GDM1 (cell line): Measurements from ENCODE around the gene ALPG.
"Not testable (repeated sequence)": the region's sequence is repeated elsewhere in the genome, so short reads cannot be mapped to it uniquely, and the experiment has no call there.

ENCODE experiments used
- DNase-seq: peaks from one replicate; lab custom pipeline; 2025; lab: John Stamatoyannopoulos, UW

ALPG gene

DNA sequence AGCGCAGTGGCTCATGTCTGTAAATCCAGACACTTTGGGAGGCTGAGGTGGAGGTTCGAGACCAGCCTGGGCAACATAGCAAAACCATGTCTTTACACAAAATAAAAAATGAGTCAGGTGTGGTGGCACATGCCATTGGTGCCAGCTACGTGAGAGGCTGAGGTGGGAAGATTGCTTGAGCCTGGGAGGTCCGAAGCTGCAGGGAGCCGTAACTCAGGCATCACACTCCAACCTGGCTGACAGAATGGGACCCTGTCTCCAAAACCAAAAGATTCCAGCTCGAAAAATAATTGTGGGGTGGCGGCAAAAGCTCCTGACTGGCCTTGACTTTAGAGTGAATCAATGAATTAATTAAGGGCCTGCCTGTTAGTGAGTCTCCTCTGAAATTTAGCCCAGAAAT is 29.3 kb upstream of the ALPG start:
- DNase-seq = no peak

DNA sequence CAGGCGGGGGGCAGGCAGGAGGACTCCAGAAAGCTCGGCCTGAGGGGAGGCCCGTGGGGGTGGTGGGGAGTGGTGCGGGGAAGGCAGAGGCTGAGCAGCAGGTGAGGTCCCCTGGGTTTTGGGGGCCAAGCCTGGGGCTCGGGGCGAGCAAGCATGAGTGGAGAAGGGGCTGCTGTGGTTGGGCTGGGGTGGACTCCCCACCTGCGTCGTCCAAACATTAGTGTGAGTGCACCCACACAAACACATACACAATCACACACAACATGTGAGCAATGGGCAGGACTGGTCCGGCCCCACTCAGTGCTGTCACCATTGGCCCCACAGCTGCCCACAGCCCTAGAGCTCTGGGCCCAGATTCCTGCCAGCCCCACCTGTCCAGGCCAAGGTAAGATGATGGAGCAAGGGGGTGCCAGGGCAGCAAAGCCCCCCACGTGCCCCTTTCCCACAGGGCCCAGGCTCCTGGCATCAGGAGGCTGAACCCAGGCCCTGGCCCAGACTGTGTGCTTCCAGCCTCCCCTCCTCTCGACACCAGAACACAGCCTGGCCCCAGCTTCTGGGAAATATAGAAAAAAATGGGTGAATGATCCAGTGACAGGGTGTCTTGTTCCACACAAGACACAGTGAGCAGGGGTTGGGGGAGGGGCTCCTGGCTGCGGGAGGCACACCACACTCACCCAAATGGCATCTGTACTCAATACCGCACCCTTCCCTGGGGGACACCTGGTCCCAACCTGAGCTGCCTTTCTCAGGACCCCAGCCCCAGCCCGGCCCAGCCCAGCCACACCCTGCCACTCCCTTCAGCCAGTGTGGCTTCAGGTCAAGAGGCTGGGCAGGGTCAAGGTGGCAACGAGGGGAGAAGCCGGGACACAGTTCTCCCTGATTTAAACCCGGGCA is 28.6 kb upstream of the ALPG start:
- no peak for DNase-seq

DNA sequence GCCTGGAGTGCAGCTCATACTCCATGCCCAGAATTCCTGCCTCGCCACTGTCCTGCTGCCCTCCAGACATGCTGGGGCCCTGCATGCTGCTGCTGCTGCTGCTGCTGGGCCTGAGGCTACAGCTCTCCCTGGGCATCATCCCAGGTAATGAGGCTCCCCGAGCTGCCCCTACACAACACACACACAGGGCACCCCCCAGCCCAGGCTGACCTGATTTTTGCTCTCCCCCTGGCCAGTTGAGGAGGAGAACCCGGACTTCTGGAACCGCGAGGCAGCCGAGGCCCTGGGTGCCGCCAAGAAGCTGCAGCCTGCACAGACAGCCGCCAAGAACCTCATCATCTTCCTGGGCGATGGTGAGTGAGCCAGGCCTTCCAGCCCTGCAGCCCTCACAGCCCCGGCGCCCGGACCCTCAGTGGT is 27.9 kb upstream of the ALPG start, which contains the start of gene ALPP:
ALPP (plus strand) TSS at position 17 of the 417 bp plus-strand sequence; CDS start at position 69, 52 bp downstream.
- DNase-seq = not testable (repeated sequence)

DNA sequence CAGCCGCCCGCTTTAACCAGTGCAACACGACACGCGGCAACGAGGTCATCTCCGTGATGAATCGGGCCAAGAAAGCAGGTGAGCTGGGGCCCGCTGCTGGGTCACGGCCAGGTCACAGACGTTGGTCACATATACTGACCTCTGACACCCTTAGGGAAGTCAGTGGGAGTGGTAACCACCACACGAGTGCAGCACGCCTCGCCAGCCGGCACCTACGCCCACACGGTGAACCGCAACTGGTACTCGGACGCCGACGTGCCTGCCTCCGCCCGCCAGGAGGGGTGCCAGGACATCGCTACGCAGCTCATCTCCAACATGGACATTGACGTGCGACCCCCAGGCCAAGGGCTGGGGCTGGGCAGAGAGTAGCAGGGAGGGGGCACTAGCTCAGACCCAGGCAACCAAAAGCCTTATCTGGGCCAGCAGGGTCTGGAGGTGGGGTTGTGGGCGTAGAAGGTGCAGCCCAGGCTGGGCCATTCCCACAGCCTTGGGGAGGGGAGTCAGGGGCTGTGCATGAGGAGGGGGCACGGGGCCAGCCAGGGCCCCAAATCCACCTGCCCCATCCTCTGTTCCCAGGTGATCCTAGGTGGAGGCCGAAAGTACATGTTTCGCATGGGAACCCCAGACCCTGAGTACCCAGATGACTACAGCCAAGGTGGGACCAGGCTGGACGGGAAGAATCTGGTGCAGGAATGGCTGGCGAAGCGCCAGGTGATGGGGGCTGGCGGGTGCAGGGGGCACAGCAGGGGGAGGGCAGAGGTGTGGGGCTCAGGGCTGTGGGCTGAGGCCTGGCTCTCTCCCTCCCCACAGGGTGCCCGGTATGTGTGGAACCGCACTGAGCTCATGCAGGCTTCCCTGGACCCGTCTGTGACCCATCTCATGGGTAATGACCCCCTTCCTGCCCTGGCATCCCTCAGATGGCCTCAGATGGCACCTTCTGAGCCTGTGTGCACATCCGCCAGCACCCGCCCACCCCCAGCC is 26.7 kb upstream of the ALPG start:
- not testable (repeated sequence) for DNase-seq

DNA sequence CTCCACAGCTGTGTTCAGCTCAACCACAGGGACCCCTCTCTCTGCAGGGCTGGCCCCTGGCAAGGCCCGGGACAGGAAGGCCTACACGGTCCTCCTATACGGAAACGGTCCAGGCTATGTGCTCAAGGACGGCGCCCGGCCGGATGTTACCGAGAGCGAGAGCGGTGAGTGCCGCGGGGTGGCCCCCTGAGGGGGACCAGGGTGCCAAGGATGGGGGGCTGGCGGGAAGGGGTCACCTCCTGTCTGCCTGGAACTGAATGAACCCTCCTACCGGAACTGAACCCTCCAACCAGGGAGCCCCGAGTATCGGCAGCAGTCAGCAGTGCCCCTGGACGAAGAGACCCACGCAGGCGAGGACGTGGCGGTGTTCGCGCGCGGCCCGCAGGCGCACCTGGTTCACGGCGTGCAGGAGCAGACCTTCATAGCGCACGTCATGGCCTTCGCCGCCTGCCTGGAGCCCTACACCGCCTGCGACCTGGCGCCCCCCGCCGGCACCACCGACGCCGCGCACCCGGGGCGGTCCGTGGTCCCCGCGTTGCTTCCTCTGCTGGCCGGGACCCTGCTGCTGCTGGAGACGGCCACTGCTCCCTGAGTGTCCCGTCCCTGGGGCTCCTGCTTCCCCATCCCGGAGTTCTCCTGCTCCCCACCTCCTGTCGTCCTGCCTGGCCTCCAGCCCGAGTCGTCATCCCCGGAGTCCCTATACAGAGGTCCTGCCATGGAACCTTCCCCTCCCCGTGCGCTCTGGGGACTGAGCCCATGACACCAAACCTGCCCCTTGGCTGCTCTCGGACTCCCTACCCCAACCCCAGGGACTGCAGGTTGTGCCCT is 25.2 kb upstream of the ALPG start:
- not testable (repeated sequence) for DNase-seq

DNA sequence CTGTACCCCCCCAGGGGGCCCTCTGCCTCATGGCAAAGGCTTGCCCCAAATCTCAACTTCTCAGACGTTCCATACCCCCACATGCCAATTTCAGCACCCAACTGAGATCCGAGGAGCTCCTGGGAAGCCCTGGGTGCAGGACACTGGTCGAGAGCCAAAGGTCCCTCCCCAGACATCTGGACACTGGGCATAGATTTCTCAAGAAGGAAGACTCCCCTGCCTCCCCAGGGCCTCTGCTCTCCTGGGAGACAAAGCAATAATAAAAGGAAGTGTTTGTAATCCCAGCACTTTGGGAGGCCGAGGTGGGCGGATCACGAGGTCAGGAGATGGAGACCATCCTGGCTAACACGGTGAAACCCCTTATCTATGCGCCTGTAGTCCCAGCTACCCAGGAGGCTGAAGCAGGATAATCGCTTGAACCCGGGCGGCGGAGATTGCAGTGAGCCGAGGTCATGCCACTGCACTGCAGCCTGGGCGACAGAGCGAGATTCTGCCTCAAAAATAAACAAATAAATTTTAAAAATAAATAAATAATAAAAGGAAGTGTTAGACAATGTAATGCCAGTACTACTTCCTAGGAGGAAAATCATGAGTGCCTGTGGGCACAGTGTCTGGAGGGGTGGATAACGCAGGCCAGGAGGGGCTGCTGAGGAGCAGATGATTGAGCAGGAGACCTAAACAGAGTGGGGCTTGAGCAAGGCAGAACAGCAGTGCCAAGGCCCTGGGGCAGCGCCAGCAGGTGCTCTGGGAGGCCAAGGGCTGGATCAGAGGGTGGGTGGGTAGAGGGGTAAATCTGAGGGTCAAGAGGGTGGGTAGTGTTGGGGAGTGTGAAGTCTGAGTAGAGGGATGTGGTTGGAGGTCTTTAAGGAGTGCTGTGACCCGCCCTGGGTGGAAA is 24.1 kb upstream of the ALPG start:
- no peak for DNase-seq

DNA sequence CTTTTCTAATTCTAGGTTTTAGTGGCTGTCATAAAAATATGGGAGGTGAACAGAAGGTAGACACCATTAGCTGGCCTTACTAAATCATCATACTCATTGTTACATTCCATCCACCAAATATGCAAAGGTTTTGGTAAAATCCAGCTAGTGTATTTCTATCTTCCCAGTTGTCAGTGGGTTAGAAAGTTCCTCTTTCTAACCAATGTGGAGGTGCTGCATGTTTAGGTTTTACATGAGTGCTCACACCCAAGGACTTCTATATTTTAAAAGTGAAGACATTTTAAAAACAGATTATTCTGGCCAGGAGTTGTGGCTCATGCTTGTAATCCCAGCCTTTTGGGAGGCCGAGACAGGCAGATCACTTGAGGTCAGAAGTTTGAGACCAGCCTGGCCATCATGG is 22.2 kb upstream of the ALPG start:
- DNase-seq = no peak

DNA sequence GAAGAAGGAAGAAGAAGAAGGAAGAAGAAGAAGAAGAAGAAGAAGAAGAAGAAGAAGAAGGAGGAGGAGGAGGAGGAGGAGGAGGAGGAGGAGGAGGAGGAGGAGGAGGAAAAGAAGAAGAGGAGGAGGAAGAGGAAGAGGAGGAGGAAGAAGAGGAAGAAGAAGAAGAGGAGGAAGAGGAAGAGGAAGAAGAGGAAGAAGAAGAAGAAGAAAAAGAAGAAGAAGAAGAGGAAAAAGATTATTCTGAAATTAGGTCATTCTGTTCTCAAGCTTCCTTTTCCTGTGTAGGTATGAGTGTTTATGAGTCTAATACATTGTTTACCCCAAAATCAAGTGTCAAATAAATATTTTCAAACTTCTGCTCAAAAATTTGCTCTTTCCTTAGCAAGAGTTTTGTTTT is 21.6 kb upstream of the ALPG start:
- DNase-seq = not testable (repeated sequence)

DNA sequence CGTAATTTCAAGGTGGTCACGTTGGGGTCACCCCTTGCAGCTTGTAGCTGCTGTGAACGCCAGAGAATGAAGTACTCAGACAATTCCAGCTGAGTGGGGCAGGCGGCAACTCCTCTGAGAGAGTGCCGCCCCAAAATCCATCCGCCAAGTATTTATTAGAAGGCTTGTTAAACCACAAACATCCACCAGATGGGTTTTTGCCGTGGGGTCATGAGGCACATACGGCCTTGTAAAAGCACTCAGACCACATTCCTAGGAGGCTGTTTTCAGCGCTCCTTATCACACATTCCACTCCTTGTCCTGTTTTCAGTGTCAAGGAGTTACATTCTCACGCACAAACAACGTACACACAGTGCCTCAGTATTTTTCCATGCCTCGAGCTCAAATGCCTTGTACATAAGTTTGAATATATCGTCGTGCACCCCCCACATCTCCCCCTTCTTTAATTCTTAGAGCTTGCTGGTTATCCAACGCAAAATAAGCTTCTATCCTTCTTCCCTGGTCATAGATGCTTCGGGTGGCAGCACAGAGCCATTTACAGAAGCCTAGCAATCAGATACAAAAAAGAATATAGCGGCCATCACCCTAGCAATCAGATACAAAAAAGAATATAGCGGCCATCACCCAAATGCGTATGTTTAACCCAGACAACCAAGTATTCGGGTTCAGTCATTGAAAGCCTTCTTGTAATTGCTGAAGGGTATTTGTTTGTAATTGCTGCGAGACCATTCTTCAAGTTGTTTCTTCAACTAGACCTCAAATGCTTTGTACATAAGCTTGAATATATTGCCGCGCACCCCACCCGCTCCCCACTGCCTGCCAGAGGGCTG is 20.8 kb upstream of the ALPG start:
- DNase-seq = no peak

DNA sequence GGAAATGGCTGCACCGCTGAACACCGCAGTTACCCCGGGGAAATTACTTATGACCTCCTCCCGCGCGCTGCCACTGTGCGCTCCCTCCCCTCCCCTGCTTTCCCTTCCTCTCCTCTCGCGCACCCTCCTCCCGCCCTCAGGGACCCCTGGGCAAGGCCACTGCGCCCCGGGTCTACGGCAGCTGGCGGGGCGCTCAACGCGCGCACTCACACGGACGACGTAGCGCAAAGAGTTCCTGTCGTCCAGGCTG is 20.2 kb upstream of the ALPG start:
- no peak for DNase-seq

DNA sequence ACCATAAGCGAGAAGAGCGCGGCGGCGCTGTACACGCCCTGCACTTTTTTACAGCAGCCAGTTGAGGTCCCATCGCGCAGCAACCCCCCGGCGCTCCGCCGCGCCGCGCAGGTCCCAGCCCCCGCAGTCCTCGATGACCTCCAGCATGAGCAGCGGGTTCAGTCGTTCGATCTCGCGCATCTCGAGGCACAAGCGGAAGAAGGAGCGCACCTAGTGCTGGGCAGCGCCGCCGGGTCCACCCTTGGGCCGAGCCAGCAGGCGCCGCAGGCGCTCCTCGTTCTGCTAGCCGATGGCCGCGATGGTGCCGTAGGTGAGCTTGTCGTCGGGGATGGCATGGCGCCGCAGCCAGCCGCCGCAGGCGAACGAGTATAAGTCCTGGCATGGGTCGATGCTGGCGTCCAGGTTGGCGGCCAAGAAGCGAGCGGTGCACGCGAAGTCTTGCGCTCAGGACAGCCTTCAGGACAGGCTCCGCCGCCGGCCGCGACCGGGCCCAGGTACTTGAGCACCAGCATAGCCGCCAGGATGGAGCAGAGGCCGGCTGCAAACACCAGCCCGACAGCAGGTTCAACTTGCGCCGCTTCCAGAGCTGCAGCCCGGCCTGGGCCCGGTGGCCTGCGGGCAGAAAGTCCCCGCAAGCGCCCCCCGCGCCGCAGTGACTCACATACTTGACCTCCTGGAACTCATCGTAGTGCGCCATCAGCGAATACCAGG is 19.7 kb upstream of the ALPG start:
- DNase-seq = no peak

DNA sequence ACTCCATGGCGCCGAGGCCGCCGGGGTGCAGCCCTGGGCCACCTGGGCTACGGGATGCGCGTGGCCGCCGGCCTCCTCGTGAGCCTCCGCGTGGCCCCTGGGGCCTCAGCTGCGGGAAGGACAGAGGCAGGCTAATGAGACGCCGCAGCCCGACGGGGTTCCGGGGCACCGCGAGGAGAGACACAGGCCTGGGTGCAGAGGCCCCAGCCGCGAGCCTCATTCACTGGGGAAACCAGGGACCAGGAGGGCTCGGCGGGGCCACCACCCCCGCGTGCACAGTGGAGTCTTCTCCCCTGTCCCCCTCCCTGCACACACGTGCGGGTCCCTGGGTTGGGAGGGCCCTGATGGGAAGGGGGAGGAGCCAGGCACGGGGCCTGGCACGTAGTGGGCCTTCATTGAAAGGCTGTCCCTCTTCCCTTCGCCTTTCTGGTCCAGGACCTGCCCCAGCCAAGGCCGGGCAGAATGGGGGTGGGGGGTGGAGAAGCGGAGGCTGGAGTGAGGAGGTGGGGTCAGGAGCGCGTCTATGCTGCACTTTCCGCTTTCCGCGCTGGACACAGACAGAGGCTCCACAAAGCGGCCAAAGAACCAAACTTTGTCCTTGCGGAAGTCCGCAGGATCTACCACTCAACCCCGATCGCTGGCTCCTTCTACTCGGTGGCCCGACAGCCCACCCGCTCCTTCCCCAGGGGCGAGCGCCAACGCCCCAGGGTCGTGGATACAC is 19.0 kb upstream of the ALPG start:
- no peak for DNase-seq

DNA sequence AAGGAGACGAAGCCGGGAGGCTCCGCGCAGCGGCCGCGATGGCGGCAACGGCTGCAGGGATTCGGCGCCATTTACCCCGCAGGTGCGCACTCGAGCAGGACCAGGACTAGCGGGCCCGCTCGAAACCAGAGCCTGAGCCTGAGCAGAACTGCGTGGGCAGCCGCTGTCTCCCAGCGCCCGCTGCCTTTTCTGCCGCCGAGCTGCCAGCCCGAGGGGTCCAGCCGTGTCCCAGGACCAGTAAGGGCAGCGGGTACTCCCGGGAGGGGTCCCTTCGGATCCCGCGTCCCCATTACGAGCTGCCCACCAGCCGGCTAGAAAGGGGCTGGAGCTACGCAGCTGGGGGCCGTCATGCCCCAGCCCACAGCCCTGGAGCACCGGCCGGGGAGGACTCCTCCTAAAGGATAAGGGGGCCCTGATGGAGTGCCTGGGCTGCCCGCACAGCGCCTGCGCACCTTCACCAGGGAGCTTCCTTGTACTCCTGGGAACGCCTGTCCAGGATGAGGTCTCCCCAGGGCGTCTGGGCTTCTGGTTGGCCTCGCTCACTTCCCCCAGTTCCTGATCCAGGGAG is 18.2 kb upstream of the ALPG start:
- no peak for DNase-seq

DNA sequence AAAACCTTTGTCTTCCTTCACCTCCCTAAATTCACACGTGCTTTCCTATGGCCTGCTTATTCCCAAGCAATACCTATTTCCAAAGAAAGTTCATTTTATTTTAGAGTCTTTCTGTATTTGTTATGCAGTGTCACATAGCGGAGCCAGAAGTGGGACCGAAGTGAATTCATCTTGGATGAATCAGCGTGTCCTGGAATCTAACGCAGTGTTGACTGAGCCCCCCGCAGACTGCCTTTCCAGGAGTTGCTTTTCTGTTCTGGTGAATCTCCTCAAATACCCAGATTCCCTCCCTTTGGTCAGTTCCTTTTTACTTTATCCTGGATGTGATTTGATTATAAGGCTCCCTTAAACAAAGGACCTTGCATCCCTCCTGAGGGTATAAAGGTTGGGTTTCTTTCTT is 17.3 kb upstream of the ALPG start:
- DNase-seq = no peak

DNA sequence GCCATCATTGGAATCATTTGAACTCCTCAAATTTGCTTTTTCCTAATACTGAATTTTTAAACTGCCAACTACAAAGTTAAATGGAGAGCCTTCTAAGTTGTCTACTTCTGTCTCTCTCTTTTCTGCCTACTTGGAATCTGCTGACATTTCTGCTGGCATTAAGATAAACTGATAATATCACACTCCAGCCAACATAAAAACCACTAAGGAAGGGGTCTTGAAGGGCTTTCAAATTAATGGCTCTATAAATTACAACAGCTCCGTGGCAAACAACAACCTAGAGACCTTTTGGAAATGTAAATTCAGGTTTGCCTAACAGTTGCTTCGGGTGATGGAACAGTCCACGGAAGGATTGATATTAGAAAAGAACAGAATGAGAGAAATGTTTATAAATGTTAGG is 16.0 kb upstream of the ALPG start:
- no peak for DNase-seq

DNA sequence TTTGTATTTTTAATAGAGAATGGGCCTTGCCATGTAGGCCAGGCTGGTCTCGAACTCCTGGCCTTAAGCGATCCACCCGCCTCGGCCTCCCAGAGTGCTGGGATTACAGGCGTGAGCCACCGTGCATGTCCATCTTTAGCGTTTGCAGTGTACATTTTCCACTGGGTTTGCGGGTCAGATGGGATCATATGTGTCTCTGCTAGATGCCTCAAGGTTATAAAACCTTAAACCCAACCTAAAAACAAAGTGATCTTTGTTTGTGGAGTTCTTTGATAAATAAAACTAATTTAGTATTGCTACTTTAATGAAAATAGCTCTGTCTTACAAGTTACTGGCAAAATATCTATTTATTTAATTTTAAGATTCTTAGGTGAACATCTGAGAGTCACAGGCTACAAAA is 13.1 kb upstream of the ALPG start:
- DNase-seq = no peak

DNA sequence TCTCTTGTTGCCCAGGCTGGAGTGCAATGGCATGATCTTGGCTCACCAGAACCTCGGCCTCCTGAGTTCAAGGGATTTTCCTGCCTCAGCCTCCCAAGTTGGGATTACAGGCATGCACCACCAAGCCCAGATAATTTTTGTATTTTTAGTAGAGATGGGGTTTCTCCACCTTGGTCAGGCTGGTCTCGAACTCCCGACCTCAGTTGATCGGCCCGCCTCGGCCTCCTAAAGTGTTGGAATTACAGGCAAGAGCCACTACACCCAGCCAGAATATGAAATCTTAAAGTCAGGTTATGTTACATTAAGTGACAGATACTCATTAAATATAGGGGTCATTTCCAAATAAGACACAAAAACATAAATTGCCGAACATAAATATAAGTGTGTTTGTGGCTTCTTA is 12.2 kb upstream of the ALPG start:
- not testable (repeated sequence) for DNase-seq

DNA sequence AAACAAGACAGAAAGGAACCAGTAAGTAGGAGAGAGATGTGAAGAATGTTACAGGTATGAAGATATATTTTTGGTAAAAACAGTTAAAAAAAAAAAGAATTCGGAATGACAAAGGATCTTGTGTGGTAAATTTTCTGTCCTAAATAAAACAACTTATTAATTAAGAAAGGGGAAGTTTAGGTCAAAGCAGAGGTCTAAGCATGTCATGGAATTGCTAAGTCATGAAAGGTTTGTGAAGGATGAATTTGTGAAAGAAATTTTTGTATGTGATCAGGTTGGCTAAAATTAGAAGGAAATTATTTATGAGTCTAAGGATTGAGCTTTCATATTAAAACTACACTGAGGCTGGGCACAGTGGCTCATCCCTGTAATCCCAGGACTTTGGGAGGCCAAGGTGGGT is 11.1 kb upstream of the ALPG start:
- DNase-seq = no peak

DNA sequence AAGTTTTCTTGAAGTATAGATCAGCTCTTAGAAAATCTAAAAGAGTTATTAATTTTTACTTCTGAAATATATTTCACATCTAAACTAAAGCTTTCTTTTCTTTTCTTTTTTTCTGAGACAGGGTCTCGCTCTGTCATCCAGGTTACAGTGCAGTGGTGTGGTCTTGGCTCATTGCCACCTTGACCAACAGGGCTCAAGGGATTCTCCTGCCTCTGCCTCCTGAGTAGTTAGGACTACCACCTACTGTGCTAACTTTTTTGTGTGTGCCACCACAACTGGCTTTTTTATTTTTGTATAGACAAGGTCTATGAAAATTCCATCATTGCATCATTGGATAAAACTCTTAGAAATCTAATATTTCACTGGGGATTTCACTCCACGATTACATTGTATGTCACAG is 10.0 kb upstream of the ALPG start:
- DNase-seq = no peak
